GM23338 (cell line): ENCODE data around the gene LRRFIP2.

Source experiments
- TF ChIP-seq, protein P1 (sequence below), 2 experiments: fragments of 200-600 bp in 1 of 2; sonication (generic) in 1 of 2; conservative IDR thresholded peaks; 2 replicates each; pipeline versions ENCODE4 v1.5.1 to v1.6.1; 2016 to 2017; ENCODE audit warnings: antibody characterized with exemption in 2 of 2, low read depth in 2 of 2, mild to moderate bottlenecking in 2 of 2, moderate library complexity in 1 of 2
- TF ChIP-seq, protein P2 (sequence below): IDR thresholded peaks from one replicate; pipeline ENCODE4 v1.6.1; 2018; ENCODE audit warnings: antibody characterized with exemption; ENCODE audit not compliant: unreplicated experiment

DNA sequence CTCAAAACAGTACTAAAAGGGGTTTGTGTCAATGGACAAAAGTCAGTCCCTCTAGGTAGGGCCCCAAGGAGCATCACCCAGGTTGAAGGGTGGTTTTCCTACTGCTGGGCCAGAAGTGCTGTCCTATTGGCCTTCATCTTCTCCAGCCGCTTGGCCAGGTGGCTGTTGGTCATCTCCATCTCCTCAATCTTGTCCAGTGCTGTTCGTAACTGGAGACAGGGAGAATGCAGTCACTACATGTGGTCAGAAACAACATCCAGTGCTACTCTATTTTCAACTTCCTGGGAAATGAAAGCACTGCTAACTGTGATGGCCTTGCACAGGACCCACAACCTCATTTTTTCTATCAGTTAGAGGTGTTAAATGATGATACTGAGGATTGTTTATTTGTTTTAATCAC is 120.6 kb downstream of the LRRFIP2 start:
- TF ChIP-seq, protein P1, sequence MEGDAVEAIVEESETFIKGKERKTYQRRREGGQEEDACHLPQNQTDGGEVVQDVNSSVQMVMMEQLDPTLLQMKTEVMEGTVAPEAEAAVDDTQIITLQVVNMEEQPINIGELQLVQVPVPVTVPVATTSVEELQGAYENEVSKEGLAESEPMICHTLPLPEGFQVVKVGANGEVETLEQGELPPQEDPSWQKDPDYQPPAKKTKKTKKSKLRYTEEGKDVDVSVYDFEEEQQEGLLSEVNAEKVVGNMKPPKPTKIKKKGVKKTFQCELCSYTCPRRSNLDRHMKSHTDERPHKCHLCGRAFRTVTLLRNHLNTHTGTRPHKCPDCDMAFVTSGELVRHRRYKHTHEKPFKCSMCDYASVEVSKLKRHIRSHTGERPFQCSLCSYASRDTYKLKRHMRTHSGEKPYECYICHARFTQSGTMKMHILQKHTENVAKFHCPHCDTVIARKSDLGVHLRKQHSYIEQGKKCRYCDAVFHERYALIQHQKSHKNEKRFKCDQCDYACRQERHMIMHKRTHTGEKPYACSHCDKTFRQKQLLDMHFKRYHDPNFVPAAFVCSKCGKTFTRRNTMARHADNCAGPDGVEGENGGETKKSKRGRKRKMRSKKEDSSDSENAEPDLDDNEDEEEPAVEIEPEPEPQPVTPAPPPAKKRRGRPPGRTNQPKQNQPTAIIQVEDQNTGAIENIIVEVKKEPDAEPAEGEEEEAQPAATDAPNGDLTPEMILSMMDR (conservative IDR thresholded peaks at IDR 0.05; ENCODE audit: low read depth in 2 of 2), result no peak
- TF ChIP-seq, protein P2, sequence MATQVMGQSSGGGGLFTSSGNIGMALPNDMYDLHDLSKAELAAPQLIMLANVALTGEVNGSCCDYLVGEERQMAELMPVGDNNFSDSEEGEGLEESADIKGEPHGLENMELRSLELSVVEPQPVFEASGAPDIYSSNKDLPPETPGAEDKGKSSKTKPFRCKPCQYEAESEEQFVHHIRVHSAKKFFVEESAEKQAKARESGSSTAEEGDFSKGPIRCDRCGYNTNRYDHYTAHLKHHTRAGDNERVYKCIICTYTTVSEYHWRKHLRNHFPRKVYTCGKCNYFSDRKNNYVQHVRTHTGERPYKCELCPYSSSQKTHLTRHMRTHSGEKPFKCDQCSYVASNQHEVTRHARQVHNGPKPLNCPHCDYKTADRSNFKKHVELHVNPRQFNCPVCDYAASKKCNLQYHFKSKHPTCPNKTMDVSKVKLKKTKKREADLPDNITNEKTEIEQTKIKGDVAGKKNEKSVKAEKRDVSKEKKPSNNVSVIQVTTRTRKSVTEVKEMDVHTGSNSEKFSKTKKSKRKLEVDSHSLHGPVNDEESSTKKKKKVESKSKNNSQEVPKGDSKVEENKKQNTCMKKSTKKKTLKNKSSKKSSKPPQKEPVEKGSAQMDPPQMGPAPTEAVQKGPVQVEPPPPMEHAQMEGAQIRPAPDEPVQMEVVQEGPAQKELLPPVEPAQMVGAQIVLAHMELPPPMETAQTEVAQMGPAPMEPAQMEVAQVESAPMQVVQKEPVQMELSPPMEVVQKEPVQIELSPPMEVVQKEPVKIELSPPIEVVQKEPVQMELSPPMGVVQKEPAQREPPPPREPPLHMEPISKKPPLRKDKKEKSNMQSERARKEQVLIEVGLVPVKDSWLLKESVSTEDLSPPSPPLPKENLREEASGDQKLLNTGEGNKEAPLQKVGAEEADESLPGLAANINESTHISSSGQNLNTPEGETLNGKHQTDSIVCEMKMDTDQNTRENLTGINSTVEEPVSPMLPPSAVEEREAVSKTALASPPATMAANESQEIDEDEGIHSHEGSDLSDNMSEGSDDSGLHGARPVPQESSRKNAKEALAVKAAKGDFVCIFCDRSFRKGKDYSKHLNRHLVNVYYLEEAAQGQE, result no peak
